Esophagus mucosa (tissue), 1 donor: Measurements from ENCODE around the gene NTPCR. TPM values are rescaled to one million over a fixed set of nuclear protein-coding genes. Genes with fewer than 3 reads are reported as not detected.
A peak's percentile ranks its signal among the peaks of the same experiment; 100 is the strongest.
"Not testable (repeated sequence)": the region's sequence is repeated elsewhere in the genome, so short reads cannot be mapped to it uniquely, and the experiment has no call there.

Experiments
- ATAC-seq: fragments of 200-7000 bp; cut with Tn5 transposase; one replicate; pipeline ENCODE4 v1.9.1; 2020
- total RNA-seq: library from RNA; stranded (reverse); gene quantifications from one replicate; pipeline ENCODE4 v1.2.4, GENCODE V29; 2023
- donor health status: DM: yes; HTN: yes; CAD: no.

Gene NTPCR
- 44.0 TPM for total RNA-seq

GRCh38 chr1:232950197-232951176 is at the start of gene NTPCR:
Gene NTPCR, plus strand, starts transcription at chr1:232950611. Its CDS starts 100 bp downstream, at chr1:232950711.
- ATAC-seq: peak; percentile 90

GRCh38 chr1:232900818-232901217 is 49.6 kb upstream of the NTPCR start:
- ATAC-seq: no peak

- no peak for ATAC-seq
These were observed 49.2 kb upstream of the NTPCR start for GRCh38 chr1:232901255-232901654.

GRCh38 chr1:232902774-232903350 is 47.5 kb upstream of the NTPCR start:
- no peak for ATAC-seq

- no peak for ATAC-seq
These were observed 46.3 kb upstream of the NTPCR start for GRCh38 chr1:232904131-232904530.

- peak; percentile 90 for ATAC-seq
These were observed 45.8 kb upstream of the NTPCR start for GRCh38 chr1:232904566-232904965.

- no peak for ATAC-seq
These were observed 44.9 kb upstream of the NTPCR start for GRCh38 chr1:232905331-232906034.

- no peak for ATAC-seq
These were observed 44.0 kb upstream of the NTPCR start for GRCh38 chr1:232906441-232906840.

- no peak for ATAC-seq
These were observed 41.6 kb upstream of the NTPCR start for GRCh38 chr1:232908831-232909230.

GRCh38 chr1:232909752-232910151 is 40.7 kb upstream of the NTPCR start:
- ATAC-seq: no peak

- no peak for ATAC-seq
These were observed 39.3 kb upstream of the NTPCR start for GRCh38 chr1:232911027-232911599.

GRCh38 chr1:232912845-232913580 is 37.4 kb upstream of the NTPCR start:
- no peak for ATAC-seq

- ATAC-seq: not testable (repeated sequence)
These were observed 36.1 kb upstream of the NTPCR start for GRCh38 chr1:232914271-232914670.

GRCh38 chr1:232915212-232915611 is 35.2 kb upstream of the NTPCR start:
- no peak for ATAC-seq

- no peak for ATAC-seq
These were observed 33.4 kb upstream of the NTPCR start for GRCh38 chr1:232917053-232917452.

GRCh38 chr1:232921381-232921780 is 29.0 kb upstream of the NTPCR start:
- no peak for ATAC-seq

- no peak for ATAC-seq
These were observed 27.9 kb upstream of the NTPCR start for GRCh38 chr1:232922485-232922884.

- ATAC-seq: no peak
These were observed 26.5 kb upstream of the NTPCR start for GRCh38 chr1:232923739-232924386.

GRCh38 chr1:232924874-232925273 is 25.5 kb upstream of the NTPCR start:
- no peak for ATAC-seq

GRCh38 chr1:232925421-232926220 is 24.8 kb upstream of the NTPCR start:
- no peak for ATAC-seq

- ATAC-seq: not testable (repeated sequence)
These were observed 23.2 kb upstream of the NTPCR start for GRCh38 chr1:232927166-232927565.
